Stimulated activated CD4-positive, alpha-beta T cell treated with anti-CD3 and anti-CD28 coated beads, Interleukin-4, amount 100 ng/mL, for 48 hours (primary cell): ENCODE results near the gene ANKH.
"Not testable (repeated sequence)": the region's sequence is repeated elsewhere in the genome, so short reads cannot be mapped to it uniquely, and the experiment has no call there.

Experiments
- DNase-seq, 2 donors: peaks; one replicate each; pipeline ENCODE4 v3.0.0-alpha.2; 2020; ENCODE audit warnings: low read depth in 2 of 2

Gene ANKH

DNA sequence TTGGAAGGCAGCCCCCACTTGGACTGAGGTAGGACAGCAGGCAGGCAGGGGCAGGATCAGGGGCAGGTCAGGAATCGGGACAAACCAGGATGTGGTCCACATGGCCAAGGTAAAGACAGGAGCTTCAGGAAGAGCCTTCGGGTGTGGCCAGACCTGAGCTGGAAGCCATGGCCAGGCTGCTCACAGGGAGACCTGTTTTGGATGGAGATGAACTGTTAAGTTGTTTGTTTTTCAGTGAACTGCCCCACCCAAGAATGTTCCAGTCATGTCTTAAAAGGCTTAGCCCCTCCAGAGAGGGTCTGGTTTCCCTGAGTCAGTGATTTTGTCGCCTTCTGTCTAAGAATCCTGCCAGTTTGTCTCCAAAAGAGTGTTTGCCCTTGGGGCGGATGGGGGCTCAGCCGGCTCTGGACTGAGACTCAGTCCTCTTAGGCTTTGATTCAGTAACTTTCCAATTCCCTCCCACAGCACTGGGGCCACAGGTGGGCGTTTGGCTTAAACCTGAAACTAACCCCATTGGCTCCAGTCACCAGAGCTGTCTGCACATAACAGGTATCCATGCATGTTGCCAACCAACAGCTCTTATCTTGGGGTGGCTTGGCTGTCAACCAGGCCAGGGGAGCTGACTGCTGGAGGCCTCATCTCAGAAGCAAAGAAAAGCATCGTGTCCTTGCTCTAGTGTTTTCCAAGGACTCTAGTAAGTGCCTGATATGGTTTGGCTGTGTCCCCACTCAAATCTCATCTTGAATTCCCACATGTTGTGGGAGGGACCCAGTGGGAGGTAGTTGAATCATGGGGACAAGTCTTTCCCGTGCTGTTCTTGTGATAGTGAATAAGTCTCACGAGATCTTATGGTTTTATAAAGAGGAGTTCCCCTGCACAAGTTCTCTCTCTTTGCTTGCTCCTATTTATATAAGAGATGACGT, 11.3 kb upstream of the ANKH start:
- no peak for DNase-seq

DNA sequence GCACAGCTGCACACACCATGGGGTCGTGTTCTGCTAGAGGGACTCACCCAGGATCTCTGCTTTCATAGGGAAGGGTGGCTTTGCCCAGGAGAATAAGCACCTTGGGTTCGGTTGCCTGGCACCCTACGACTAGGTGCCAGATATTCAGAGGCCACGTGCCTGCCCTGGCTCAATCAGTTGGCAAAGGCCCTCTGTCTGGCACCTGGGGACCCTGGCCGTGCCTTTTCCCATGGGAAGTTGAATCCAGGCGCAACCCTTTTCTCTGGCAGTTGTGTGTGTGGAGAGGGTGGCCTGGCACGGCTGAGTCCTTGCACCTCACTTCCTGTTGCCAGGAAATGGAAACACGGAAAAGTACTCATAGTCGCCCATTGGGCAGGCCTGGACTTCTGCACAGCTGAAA, 10.2 kb upstream of the ANKH start:
- no peak for DNase-seq

DNA sequence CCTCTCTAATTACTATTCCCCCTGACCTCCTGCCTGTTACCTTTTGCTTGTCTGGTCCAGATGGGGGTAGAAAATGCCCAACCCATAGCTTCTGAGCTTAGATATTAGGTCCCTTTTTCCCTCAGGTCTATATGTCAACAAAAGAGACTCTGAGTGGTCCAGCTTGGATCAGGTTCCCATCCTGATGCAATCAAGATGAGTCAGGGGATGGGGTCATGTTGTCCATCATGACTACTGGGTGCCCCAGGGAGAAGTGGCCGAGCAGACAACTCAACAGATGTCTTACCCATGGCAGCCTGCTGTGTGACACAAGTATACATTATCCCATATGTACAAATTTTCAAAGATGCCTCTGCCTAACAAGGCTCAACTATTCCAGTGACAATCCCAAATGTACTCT, 9.1 kb upstream of the ANKH start:
- DNase-seq = no peak

DNA sequence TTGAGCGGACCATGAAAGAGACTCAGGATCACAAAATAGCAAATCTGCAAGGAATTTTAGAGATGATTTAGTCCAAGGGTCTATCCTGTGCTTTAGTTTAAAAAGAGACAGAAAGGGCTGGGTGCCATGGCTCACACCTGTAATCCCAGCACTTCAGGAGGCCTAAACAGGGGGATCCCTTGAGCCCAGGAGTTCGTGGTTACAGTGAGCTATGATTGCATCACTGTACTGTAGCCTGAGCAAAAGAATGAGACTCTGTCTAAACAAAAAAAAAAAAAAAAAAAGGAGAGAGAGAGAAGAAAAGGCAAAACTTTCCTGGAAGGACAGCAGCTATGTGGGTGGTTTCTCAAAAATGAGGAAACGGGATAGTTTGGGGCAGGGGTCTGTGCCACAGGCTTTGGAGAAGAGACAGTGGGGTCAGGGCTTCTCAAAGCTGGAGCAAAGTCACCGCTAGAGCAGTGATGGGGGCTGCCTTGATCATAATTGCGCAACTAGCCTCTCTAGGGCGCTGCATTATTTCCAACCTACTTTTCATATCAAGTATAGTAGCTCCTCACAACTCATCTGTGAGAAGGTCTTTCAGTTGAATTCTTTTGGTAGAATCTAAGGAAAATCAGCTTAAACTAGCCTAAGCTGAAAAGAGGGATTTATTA, 8.5 kb upstream of the ANKH start:
- no peak for DNase-seq

DNA sequence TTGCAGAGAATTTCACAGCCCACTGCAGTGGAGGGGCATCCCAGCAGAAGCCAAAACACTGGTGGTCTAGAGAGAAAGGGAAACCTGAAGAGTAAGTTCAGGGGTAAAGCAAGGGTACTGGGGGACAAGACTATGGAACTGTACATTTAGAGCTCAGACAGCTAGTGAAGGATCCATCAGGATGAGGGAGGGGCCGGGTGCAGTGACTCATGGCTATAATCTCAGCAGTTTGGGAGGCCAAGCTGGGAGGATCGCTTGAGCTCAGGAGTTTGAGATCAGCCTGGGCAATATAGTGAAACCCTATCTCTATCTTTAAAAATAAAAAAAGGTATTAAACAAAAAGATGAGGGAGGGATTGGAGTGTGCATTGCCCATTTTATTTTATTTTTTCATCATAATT, 7.8 kb upstream of the ANKH start:
- DNase-seq = no peak

DNA sequence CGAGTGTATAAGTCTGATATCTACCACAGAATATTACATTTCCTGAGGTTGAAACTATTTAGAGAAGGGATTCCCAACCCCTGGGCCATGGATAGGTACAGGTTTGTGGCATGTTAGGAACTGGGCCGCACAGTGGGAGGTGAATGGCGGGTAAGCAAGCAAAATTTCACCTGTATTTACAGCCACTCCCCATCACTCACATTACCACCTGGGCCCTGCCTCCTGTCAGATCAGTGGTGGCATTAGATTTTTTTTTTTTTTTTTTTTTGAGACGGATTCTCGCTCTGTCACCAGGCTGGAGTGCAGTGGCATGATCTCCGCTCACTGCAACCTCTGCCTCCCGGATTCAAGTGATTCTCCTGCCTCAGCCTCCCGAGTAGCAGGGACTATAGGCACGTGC, 6.6 kb upstream of the ANKH start:
- not testable (repeated sequence) for DNase-seq

DNA sequence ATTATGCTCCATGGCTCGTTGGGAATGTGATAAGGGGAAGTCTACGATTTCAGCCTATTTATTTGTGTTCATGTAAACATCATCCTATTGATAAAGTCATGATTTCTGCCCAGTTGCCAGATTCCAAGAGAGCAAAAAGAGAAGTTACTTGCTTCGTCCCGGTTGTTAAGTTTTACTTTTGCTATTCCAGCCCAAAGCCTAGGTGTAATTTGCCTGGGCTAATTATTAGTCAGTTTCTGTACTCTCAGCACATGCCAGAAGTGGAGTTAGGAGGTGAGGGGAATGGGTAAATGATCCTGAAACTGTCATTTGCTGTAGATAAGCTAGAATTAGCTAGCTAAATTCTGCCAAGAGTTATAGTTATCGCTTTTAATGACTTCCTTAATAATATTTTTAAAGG, 4.5 kb upstream of the ANKH start:
- no peak for DNase-seq

DNA sequence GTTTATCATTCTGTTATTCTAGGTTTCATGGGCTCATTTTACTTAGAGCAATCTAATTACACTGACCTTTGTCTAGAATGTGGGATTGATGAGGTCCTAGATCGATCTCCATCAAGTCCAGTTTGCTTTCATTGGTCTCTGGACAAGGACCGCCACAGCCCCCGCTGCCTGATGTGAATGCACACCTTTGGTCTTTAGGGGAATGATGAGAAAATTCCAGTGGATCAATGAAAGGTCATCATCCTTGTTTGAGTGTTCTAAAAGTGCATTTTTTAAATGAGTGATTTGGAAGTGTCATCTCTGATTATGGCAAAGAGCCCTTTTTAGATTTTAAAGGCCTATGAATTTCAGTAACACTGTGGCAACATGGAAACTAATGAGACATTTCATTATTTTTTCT, 2.2 kb upstream of the ANKH start:
- no peak for DNase-seq

DNA sequence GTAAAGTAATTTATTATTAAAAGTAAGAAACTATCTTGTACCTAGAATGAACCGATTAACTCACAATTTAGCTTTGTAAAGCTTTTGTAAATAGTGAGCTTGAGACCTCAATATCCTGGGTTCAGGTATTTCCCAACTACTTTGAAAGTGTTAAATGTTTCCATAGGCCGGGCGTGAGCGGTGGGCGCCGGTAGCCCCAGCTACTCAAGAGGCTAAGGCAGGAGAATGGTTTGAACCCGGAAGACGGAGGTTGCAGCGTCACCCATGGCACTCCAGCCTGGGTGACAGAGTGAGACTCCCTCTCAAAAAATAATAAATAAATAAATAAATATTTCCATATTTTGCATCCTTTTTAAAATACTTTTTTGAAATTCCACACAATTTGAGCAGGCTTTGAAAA, 1.5 kb upstream of the ANKH start:
- DNase-seq = no peak

DNA sequence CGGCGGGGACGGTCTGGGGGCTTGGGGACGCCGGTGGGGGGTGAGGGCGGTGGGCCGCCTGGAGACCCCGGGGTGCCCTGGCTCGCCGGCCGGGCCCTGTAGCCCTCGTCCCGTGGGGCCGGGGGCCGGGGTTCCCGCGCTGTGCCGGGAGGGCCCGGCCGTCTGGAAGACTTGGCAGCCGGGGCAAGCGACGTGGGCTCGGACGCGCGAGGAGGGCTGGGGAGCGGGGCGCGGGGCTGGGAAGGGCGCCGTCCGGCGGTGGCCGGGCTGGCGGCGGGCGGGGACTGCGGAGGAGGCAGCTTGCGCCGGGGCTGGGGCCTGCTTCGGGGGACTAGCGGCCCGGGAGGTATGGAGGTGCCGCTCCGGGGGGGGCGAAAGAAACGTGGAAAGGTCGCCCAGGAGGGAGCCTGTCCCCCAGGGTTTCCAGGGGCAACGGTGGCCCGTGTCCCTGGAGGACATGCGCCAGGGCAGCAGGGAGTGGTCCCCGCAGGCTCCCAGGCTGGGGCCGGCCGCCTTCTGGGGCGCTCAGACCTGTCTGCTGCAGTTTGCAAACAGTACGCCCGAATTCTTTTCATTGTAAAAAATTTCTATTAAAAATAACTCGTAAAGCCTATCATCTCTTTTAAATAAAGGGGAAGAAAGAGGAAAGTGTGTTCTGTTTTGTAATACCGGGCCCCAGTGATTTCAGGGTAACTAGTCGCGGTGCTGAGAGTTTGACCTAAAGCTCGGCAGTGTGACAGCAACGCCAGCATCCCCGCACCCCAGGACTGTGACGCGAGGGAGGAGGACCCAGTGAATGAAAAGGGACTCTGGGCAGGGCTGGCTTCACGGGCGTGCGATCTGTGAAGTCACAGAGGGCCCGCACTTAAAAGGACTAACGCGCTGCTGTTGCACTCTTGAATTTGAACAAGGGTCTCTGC, 752 bp upstream of the ANKH start:
- DNase-seq = peak; percentile 56 to 60

DNA sequence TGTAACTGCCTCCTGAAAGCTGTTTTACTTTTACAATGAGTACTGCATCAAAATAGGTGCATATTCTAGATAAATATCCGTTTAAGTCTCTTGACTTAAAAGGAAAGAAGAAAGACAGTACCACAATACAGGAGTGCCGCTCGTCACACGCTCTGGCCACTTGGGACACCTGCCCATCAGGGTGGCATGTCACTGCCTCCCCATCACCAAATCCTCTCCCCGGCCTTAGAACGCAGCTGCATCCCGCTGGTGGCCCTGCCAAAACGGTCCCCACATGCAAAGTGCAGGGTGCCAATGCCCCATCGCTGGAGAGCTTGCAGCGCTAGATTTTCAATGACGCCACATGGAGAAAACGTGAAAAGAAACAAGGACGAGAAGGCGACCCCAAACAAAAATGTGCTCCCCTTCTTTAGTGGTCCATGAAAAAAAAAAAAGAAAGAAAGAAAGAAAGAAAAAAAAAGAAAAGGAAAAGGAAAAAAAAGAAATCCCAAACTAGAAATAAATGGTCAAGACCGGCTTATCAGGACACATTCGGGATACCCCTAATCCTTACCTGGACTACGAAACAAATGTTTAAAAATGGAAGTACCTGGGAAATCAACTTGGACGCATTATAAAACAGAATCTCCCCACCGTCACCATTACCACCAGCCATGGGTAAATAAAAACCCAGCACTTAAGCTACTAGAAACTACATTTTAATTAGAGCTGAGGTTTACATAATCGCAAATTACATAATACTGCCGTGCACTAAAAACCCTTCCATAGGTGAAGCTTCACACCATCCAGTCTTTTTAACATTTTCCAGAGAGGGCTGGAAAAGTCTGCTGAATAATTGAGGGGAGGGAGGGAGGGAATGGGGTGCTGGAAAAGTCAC, 1.0 kb downstream of the ANKH start:
- DNase-seq = peak; percentile 50 to 53

DNA sequence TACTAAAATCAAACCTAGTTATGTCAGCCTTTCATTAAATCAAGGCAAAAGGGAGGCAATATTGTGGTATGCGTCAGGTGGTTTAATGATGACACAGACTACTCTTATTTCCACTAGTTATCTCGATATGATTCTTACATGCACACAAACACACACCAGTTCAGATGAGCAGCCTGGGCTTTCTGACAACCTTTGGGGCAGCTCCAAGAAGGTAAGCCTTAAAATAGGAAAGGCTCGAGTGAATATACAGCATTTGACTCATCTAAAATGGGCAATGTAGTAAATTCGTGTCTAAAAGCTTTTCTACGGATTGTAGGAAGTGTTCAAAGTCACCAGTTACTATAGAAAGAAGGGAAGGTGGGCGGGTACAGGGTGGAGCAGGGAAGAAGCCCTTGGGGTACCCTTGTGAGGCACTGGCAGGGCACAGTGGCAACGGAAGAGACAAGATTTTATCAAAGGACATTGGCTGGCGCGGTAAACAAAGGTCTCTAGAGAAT, 1.9 kb downstream of the ANKH start:
- peak; percentile 18 to 26 for DNase-seq

DNA sequence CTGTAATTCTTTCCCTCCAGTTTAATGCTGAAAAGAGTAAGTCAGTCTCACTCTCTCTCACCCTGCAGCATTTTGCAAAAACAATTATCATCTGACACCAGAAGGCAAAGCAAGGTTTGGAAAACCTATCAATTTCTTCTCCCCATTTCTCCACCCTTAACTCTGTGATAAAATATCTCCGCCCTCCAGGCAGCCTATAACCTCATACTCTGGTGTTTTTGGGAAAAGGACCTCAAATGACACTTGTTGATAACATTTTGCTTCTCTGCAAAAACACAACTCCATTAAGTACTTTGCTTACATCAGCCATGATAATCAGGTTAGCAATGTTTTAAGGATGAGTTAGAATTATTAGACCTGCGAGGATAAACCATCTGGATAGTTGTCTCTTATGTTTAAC, 2.3 kb downstream of the ANKH start:
- no peak for DNase-seq

DNA sequence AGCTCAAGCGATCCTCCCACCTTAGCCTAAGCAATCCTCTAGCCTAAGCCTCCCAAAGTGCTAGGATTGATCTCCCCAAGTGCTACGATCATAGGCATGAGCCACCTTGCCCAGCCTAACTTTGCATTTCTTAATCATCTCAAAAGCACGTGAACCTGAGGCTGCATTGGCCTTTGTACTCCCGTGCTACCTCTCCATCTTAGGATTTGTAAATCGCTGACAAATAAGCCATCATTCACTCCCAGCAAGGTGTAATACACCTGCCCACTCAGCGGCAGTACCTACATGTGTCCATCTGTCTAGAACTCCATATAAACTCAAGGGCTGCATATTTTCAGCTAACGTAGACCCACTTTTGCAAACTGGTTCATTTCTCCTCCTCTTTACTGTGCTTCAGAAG, 2.8 kb downstream of the ANKH start:
- no peak for DNase-seq

DNA sequence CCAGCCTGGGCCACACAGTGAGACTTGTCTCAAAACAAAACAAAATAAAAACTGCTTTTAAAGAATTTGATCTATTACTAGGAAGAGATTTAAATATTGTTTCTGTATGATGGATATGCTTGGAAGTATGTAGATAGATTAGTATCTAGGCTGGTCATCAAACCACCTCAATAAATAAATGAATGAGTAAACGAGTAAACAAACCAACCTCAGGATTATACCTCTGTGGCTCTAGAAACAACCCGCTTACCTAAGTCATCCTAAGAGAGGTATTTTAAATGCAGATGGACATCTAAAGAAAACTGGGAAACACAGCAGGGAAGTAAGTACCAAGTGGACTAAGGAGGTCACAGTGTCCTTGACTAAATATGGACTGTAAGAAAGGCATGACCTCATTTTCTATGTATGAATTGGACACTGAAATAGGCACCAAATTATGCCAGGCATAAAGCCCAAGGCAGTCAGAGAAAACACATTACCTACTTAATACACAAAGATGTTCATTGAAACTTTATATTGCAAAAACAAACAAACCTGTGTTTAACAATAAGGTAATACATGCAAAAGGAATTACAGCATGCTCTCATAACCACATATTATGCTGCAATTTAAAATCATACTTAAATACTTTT, 7.3 kb downstream of the ANKH start:
- no peak for DNase-seq

DNA sequence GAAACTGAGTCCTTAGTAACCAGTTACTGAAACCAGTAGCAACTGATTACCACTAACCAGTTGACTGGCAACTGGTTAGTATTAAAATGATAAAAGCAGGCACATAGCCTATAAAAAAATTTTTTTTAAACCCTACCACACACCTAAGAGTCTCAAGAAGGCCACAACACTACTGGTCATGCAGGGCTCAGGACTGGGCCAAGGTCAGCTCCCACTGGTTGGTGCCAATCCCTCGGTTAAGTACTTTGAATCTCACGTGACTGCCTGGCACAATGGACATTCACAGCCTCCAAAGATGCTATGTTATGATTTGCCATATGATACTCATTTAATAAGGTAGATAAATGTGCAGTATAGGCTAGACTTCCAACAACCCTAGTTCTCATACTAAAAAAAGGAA, 8.5 kb downstream of the ANKH start:
- no peak for DNase-seq

DNA sequence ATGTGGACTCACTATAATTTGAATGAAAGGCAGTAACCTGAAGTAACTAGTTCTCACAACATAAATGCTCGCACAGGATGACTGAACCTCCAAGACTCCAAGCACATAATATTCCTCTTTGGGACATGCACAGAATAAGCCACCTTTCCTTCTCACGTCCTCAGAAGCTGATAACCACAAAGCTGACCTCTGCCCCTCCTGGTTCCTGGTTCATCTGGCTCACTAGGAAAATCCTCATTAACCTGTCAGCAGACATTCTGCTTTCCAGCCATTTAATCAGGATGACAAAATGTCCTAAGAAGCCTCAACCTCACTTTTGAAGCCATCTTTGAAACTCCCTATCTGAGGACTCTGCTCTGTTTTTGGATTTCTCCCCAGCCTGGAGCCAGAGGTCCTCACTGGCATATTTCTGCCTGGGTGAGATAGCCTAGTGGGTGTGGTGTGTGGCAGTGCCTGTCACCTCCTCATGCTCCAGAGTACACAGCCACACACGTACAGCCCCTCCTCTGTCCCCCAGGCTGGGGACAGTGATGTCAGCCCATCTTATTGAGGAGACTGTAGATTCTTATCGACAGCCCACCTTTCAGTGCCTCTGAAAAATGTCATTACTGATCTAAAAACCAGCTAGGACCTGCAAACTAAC, 10.3 kb downstream of the ANKH start:
- DNase-seq = no peak

DNA sequence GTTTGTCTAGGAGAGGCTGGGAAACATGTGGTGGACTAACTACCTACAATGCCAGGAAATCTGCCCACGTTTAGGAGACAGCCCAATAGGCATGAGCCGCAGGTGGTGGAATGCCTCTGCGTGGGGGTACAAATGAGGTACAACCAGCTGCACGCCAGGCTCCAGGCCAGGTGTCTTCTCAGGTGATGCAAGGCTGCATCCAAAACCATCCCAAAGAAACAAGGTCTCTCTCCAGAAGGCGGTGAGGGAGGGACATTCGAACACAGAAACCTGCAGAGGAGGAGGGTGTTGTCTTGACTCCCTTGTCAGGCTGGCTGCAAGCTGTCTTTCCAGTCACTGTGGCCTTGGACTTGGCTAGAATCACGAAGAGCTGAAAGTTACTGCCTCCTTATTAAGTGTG, 11.6 kb downstream of the ANKH start:
- no peak for DNase-seq

DNA sequence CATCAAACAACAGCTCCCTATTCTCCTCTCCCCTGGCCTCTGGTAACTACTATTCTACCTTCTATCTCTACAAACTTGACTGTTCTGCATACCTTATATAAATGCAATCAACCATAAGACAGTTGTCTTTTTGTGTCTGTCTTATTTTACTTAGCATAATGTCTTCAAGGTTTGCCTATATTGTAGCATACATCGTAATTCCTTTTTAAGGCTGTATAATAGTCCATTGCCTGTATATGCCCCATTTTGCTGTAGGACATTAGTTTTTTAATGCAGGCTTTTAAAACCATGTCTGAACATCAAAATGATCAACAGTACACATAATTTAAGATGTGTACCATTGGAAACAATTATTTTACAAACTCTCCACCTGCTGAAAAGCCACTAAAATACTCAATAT, 12.4 kb downstream of the ANKH start:
- no peak for DNase-seq

DNA sequence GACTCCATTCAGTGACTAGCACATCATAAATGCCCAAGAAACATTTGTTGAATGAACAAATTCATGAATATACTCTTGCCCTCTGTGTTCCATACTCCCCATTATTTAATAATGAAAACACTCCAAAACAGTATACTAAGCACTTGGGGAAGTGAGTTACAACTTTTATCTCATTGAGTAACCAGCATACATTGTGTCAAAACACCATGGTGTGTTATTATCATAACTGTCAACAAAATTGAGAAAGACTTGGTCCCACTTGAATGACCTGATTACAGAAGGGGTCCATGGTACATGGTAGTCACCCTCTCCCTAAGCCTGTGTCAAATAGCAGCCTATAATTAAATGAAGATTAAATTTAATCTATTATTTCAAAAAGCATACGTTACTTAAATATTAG, 16.2 kb downstream of the ANKH start:
- no peak for DNase-seq
